AG08396 (cell line): ENCODE data around the gene TMIE.

ENCODE experiments used
- DNase-seq: peaks from one replicate; pipeline ENCODE4 v3.0.0; 2012; ENCODE audit warnings: low spot score, mixed read lengths

Gene TMIE

DNA sequence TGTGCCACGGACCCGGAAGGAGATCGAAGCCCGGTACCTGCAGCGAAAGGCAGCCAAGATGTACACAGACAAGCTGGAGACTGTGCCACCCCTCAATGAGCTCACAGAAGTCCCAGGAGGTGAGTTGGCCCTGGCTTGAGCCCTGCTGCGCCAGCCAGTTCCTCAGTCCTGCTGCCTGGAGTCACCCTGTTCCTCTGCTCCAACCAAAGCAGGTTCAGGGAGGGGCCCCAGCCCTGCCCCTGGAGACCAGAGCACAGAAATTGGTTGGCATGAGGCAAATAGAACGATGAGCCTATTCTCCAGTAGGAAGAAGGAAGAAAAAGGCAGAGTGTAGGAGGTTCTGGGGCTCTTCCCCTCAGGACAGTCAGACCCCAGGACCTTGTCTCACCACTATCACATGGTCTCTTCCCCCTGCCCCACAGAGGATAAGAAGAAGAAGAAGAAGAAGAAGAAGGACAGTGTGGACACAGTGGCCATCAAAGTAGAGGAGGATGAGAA is 8.0 kb downstream of the TMIE start:
- DNase-seq: no peak

DNA sequence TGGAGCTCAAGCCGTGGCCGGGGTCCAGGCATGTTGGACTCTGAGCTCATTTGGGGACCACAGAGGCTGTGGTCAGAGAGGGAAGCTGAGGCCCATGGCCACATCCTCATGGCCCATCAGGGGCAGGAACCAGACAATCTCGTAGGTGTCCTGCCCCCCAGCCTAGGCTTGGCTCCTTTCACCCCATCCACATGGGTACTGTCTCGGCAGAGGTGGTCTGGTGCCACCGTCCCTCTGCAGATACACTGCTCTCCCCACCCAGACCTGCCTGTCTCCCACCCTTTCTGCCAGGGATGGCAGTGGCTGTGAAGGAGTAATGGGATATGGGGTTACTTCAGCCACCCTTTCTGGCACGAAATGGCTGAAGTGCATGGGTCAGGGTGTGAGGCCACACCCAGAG is 8.5 kb downstream of the TMIE start:
- no peak for DNase-seq

DNA sequence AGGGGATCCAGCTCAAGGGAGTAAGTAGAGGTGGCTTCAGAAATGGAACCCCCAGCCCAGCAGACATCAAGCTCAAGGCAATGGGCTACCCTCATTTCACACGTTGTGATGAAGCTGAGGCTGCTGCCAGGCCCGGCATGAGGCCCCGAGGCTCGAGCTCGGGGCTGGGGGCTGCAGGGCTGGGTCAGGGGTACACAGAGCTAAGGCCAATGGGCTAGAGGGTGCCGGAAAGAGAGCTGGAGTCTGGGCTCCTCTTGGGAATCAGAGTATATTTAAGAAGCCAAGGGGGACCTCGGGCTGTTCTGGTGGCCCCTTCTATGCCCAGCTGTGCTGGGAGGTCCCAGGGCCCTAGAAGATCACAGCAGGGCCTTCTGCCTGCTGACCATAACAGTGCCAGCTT is 9.0 kb downstream of the TMIE start:
- no peak for DNase-seq

DNA sequence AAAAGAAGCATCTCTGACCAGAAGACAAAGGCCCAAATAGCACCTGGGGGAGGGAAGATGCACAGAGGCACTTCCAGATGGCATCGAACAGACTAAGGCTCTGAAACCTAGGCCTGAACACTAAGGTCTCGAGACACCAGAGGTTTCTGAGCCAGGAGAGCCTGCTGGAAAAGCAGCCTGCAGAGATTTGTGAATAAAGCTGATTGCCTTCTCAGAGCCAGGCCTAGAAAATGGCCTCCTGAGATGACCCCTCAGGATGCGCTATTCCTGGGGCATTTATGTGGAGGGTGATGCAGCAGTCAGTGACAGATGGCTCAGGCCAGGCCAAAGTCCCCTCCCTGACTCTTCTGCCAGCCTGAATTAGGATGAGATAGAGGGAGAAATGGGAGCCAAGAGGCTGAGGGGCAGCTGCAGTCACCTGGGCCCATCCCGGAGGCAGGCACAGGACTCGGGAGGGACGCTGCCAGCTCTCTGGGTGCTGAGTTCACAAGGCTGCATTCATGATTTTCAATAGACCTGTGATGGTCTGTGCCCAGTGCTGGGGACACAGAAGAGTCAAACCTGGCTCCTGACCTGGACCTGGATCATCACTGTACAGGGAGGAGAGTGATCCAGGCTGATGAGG is 9.6 kb downstream of the TMIE start:
- no peak for DNase-seq

DNA sequence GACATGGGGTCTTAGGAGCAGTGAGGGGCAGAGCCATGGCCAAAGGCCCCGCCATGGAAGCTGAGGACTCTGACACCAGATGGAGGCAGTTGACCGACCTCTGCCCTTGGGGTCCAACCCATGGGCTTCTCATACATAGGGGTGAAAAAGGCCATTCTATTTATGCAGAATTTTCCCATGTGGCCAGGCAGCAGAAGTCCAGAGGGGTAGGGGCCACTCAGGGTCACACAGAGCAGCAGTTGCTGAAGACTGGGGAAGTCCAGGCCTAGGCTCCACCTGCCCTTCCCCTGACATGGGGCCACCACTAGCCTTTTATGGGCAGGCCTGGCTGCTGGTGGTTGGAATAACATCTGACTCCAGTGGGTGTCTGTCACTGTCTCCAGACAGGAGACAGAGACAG is 10.1 kb downstream of the TMIE start:
- no peak for DNase-seq

DNA sequence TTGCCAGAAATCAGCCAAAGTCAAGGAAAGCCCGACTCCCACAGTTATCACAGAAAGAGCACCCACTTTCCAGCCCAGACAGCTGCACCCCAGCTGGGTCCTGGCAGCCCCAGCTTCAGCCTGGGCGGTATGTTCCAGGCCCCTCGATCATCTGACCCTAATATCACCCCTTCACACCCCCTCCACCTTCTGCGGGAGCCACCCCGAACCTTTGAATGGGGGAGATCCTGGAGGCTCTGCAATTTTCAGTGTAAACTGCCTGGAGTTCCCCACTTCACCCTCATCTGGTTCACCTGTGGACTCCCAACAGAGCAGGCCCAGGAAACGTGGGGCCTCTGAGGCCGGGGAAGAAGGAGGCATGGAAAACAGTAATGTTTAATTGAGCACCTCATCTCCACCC is 10.6 kb downstream of the TMIE start:
- no peak for DNase-seq

DNA sequence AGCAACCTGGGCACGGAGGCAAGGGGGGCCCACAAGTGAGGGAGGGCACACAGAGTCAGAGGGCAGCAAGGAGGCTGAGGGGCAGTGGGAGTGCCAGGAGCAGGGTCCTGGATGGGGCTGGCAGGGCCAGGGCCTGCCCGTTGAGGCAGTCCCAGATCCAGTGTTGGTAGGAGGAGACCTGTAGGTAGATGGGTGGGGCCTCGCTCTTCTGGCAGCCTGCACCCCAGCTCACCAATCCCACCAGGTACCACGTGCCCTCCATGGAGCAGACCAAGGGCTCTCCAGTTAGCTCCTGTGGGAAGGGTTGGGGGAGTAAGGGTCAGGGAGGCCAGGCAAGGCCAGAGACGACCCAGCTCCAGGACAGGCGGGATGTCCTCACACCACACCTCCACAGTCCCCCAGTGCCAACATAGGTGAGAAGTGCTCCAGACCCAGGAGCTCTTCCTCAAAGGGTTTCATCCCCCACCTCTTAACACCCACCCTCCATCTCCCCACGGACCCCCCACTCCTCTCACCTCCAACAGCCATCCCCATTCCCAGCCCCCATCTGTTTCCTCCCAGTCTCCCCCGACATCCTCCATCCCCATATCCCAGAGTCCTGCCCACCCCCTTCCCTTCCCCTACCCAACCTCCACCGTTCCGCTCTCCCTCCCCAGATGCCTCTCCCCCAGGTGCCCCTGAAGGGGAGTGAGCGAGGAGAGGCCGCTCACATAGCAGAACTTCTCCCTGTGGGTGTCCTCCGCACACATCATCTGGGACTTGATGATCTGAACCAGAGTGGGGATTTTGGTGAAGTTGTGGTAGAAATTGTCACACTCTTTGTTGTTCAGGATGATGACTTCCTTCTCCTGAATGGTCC is 11.2 kb downstream of the TMIE start:
- no peak for DNase-seq

DNA sequence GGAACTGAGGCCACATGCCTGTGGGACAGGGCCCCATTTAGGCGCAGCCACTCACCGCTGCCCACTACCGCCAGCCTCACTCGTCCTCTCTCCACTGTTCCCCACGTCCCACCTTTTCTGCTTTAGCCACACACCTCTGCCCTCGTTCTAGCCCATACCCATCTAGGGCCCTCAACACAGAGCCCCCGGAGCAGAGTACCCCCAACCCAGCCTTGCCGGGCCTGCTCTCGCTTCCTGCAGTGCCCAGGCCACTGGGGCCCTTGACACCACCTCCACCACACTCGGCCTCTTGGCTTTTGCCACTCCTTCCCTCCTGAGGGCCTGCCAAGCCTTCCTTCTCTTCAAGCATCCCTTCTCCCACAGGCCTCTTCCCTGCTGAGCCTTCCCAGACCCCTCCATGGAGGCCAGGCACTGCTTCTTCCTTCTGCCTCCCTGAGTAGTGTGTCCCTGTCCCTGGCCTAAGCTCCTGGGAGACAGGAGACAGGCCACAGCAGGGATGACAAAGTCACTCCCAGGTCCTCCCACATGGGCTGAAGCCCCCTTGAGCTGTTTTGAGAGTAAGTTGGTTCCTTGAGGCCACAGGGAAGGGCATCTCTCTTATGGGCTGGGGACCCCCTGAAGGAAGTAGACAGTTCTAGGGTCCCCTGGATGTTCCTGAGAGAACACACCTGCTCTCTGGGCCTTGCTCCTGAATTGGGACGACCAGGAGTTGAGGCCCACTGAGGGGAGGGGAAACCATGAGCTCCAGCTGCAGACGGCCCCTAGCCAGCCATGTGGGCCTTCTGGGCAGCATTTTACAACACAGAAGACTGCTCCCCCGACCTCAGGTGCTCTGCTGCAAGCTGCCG is 12.1 kb downstream of the TMIE start:
- no peak for DNase-seq

DNA sequence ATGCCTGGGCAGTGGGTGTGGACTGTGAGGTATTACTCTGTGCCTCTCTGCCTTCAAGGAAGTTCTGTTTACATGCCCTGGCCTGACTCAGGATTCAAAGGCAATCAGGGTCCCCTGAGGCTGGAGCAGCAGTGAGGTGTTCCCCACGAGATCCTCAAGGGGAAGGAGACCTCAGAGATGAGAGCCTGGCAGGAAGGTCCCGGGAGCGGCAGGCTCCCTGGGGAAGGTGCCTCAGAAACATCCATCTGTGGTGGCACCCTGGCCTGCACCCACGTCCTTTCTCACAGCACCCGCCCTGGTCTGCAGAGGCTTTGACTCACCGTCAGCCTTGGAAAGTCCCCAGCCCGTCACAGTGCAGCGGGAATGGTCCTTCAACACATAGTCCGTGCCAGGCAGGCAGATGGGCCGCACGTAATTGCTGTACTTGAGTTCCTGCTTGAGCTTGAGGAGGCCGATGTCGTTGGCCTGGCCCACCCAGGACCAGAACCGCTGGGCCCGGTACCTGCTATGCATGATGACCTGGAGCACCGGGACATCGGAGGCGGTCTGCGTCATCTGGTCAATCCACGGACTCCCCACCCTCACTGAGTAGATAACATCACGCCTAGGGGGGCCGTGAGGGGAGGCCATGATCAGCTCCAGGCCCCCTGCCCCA is 12.8 kb downstream of the TMIE start:
- DNase-seq: no peak

DNA sequence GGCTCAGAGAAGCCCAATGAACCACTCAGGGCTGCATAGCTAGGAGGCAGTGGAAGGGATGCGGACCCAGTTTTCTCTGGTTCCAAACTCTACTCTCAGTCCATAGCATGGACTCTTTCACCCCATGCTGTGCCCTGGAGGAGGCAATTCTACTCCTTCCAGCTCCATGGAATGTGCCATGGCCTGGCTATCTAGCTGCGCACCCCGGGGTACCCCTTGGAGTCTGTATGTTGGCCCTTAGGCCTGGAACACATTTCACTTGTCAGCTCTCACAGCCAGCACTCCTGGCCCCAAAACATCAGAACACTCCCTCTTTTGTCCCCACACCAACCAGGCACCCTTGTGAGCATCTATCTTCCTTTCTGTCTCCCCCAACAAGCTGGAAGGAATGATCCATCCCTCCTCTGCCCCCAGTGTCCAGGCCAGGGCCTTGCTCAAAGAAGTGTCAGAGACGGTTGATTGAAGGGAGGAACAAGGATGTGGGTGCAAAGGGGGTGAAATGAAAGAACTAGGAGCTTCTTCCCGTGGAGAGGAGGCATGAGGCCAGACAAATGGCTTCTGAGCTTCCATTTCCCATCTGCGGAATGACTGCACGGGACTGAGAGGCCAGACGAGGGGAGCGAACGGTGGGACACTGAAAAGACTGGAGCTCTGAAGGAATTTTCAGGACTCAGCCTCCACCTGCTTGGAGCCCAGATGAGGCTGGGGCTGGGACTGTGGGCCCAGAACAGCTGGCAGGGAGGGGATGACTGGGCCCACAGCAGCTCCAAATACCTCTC is 13.7 kb downstream of the TMIE start:
- DNase-seq: no peak

DNA sequence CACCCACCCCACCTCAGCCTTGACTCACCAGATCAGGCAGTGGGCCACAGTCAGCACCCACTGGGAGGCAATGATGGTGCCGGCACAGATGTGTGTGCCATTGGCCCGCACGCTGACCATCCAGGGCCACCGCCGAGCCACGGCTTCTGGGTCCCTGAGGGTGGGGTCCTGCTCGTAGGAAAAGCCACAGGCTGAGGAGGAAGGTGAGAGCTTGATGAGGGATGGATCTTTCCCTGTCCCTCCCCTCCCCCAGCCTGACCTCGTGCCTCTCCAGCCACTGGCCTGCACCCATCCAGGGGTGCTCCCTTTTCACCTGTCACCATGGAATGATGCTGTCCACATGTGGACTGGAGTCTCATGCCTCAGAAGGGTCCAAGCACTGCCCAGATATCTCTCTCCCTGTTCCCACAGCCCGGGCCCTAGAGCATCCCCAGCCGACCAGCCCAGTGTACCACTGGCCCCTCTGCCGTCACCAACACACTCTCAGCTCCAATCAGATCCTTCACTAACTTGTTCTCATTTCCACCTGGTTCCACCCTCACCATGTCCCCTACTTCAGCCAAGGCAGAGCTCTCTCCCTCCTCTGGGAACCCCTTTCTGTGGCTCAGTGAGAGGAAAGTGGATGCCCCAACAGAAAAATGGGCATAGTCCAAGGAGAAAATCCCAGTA is 14.4 kb downstream of the TMIE start:
- no peak for DNase-seq

DNA sequence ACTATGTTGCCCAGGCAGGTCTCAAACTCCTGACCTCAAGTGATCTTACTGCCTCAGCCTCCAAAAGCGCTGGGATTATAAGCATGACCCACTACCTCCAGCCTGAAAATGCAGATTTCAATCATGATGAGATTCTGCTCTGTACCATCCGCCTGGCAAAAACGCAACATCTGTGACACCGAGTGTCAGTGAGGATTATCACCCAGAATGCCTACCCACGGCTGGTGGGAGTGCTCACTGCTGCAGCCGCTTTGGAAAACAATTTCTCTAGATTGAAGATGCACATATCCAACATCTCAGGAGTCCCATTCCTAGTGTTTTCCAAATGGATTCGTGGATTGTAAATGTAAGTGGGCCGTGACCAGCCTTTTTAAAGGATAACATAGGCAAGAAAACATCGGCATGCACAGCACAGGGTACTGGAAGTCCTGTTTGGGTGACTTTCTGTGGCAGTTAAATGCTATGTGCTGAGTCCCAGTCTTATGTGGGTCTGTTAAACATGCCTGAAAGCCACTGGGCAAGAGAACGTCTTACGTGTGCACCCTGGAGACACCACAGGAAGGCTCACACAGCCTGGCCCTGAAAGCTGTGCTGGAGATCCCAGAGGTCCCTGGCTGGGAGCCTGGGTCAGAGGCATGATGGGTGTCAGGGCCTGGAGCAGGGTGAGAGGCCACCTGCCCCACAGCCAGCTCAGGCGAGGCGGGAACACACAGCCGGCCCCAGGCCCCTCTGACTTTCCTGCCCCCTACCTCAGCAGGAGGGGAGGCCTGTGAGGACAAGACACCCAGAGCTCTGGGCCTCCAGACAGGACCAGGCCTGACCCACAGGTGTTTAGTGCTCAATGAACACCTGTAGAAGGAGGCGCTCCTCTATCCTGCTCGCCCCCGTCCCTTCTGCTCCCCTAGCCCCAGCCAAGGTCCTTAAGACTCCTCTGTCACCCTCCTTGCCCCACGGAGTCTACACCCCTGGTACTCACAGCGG is 15.6 kb downstream of the TMIE start:
- no peak for DNase-seq

DNA sequence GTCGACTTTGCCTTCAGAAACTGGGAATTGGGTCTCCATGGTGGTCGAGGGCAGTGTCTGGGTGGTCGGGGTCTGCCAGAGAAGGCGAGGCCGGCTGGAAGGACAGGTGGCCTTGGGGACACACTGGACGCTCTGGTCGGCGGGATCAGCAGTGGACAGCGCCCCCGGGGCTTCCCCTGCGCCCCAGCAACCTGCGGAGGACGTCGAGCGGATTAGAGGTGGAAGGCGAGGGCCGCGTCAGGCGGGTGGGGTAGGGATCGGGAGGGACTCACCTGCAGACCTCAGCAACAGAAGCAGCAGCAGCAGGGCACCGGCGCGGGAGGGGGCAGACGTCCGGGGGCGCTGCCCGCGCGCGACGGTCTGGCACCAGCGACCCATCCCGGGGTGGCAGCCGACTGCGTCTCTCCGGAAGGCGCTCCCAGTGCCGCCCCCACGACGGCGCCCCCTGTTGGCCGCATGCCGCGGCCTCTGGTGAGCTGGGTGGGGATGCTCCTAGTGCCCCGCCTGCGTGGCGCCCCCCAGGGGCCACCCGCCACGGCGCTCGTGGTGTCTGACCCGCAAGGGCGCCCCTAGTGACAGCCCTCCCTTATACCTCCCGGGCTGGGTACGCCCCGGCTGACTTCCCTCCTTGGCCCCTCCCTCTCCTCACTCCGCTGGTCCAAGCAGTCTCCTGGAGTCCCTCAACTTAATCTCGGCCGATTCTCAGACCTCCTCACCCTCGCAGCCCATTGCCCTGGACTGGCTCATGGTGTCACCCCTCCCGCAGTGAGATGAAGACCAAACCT is 16.4 kb downstream of the TMIE start, which contains the start of gene PRSS50:
TSS of gene PRSS50 (minus strand) at position 423 of the 785 bp plus-strand sequence. CDS start at position 378, 45 bp downstream.
- no peak for DNase-seq

DNA sequence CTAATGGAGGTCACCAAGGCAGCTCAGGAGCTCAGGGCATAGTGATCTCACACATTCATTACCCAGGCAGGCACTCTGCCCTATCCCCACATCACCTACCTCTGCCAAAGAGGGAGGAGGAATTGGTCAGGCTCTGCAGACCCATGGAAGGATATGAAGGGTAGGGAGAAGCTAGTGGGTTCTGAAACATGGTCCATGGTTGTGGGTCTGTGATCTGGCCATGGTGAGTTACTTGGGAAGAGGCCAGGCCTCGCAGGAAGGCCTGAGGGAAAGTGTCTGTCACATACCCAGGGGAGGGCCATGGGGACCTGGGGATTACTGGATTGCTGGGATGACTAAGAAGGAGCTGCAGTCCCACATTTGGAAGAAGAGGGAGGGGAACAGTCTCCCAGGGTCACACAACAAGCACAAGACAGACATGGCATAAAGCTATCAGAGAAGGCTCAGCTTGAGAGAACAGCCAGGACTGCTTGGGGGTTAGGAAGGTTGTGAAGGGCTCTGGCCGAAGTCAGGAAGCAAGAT is 17.9 kb downstream of the TMIE start:
- no peak for DNase-seq

DNA sequence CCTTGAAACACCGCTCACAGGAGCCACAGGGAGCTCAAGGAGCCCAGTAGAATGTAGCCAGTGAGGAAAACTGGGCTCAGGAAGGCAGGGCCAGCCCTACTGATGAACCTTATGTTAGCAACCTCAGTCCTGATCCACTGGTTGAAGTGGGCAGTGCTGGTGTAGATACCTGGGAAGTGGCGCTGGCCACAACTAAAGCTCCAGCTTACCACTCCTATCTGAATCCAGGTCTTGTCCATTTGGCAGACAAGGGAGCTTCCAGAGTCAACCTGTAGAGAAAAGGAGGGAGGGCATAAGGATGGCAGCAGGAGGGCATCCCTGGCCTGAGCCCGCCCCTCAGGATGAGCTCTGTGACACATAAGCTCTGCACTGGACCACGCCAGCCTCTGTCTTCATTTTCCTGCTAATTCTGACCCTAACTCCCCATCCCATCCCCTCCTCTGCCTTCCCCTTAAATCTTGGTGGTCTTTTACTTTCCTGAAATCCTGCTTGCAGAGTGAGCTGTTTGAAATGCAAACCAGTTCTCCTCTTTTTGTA is 18.6 kb downstream of the TMIE start:
- DNase-seq: no peak

DNA sequence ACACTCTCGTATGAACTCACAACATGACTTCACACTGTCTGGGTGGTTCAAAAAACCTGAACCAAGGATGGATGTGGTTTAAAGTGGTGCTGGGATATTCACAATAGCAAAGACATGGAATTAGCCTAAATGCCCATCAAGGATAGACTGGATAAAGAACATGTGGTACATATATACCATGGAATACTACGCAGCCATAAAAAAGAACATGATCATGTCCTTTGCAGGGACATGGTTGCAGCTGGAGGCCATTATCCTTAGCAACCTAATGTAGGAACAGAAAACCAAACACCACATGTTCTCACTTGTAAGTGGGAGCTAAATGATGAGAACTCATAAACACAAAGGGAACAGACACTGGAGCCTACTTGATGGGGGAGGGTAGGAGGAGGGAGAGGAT is 19.8 kb downstream of the TMIE start:
- DNase-seq: no peak

DNA sequence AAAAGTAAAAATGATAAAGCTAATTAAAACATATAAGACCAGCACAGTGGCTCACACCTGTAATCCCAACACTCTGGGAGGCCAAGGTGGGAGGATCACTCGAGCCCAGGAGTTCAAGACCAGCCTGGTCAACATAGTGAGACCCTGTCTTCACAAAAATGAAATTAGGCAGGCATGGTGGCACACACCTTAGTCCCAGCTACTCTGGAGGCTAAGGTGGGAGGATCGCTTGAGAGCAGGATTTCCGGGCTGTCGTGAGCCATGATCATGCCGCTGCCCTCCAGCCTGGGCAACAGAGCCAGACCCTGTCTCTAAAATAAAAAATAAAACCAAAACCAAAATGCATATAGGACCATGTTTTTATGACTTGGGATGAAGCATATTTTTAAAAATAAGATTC is 21.3 kb downstream of the TMIE start:
- no peak for DNase-seq

DNA sequence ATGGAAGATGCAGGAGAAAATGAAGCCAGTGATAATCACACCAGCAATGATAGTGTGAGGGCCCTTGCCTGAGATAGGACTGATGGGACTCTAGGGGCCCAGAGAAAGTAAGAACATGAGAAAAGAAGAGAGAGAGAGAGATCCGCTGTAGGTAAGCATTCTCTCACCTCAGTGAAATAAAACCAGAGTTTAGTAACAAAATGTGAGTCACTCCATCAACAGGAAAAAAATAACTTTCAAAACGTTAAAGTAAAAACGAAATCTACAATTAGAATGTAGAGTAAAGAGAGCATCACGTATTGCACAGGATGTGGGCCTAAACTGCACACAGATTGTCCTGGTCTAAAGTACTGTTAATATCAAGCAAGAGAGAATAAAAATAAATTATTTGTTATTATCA is 23.2 kb downstream of the TMIE start:
- DNase-seq: no peak
